ENCODE data around the gene SORCS3.

Gene SORCS3

DNA sequence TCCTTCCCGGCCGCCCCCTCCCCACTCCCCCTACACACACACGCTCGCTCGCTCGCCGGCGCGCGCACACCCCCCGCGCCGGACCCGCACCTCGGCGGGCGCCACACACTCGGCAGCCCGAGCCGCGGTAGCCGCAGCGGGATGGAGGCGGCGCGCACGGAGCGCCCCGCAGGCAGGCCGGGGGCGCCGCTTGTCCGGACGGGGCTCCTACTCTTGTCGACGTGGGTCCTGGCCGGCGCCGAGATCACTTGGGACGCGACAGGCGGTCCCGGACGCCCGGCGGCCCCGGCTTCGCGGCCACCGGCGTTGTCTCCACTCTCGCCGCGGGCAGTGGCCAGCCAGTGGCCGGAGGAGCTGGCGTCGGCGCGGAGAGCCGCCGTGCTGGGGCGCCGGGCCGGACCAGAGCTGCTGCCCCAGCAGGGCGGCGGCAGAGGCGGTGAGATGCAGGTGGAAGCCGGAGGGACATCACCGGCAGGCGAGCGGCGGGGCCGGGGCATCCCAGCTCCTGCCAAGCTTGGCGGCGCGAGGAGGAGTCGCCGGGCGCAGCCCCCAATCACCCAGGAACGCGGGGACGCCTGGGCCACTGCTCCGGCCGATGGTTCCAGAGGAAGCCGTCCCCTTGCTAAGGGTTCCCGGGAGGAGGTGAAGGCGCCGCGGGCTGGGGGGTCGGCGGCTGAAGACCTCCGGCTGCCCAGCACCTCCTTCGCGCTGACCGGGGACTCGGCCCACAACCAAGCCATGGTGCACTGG lies at the start of gene SORCS3:
SORCS3 (plus strand) TSS at position 104 of the 750 bp plus-strand sequence.
- TF ChIP-seq EZH2 (IDR thresholded peaks at IDR 0.05; ENCODE audit: borderline replicate concordance, low read depth, low read length, severe bottlenecking), result no peak
- TF ChIP-seq CTCF (IDR thresholded peaks at IDR 0.05; ENCODE audit: borderline replicate concordance, extremely low read depth, low read length, poor library complexity, severe bottlenecking), result no peak
- no peak within 1 kb of the TSS for H3K4me3 ChIP-seq (ENCODE audit: low read depth in 1 of 2, low read length in 2 of 2)
- DNase-seq, result no peak
- H3K27me3 ChIP-seq (ENCODE audit: insufficient read depth, low read length, poor library complexity), result no peaks in the 10 kb centered on the region
- no peaks in the 10 kb centered on the region for H4K20me1 ChIP-seq (ENCODE audit: insufficient read depth, low read length)
- no peaks in the 10 kb centered on the region for H3K4me1 ChIP-seq (ENCODE audit: insufficient read depth, low read length)
- no peak within 1 kb of the TSS for H3K4me2 ChIP-seq (ENCODE audit: insufficient read depth, low read length)
- no peaks in the 10 kb centered on the region for H3K9me3 ChIP-seq (ENCODE audit: insufficient read depth, low read length, severe bottlenecking)
- no peak within 1 kb of the TSS for H3K27ac ChIP-seq (ENCODE audit: low read length)
- no peak within 1 kb of the TSS for H3K9ac ChIP-seq (ENCODE audit: low read depth, low read length)
- no peak within 1 kb of the TSS for H2AFZ ChIP-seq (ENCODE audit: low read depth, low read length)
- no peaks in the 10 kb centered on the region for H3K79me2 ChIP-seq (ENCODE audit: insufficient read depth, low read length)
- no peaks in the 10 kb centered on the region for H3K36me3 ChIP-seq (ENCODE audit: insufficient read depth, low read length)
- ATAC-seq (ENCODE audit: insufficient read depth, low read depth), result no peak

DNA sequence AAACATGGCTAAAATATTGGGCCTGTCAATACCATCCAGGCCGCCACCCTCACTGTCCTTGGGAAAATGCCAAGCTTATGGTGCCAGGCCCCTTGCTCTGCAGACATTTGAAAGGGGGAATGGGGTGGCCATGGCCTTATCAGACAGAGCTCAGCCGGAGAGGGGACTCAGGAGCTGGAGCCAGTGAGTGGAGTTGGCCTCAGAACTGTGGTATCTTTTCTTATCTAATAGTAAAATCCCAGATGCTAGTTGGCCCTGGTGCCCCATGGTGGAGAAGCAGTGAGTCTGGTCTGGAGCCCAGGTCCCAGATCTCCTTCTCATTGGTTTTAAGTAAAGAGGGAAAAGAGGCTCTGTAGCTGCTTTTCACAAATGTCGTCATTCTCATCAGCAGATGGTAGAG lies 49.6 kb upstream of the SORCS3 start:
- Histone ChIP-seq H4K20me1 (ENCODE audit: insufficient read depth, low read length) (no peaks in the 10 kb centered on the region), H3K9ac (ENCODE audit: low read depth, low read length) (no peak overlapping the region), H3K36me3 (ENCODE audit: insufficient read depth, low read length) (no peaks in the 10 kb centered on the region), H3K4me1 (ENCODE audit: insufficient read depth, low read length) (no peaks in the 10 kb centered on the region), H3K4me3 (ENCODE audit: low read depth in 1 of 2, low read length in 2 of 2) (no peak overlapping the region), H3K27me3 (ENCODE audit: insufficient read depth, low read length, poor library complexity) (peaks cover 5% of the 10 kb centered on the region), H3K27ac (ENCODE audit: low read length) (no peak overlapping the region), H3K4me2 (ENCODE audit: insufficient read depth, low read length) (no peak overlapping the region), H2AFZ (ENCODE audit: low read depth, low read length) (no peak overlapping the region), H3K79me2 (ENCODE audit: insufficient read depth, low read length) (no peaks in the 10 kb centered on the region), H3K9me3 (ENCODE audit: insufficient read depth, low read length, severe bottlenecking) (no peaks in the 10 kb centered on the region)
- ATAC-seq (ENCODE audit: insufficient read depth, low read depth) (no peak), DNase-seq (no peak)
- TF ChIP-seq CTCF (IDR thresholded peaks at IDR 0.05; ENCODE audit: borderline replicate concordance, extremely low read depth, low read length, poor library complexity, severe bottlenecking), result no peak
- TF ChIP-seq EZH2 (IDR thresholded peaks at IDR 0.05; ENCODE audit: borderline replicate concordance, low read depth, low read length, severe bottlenecking), result no peak

- Histone ChIP-seq H3K9ac (ENCODE audit: low read depth, low read length) (no peak overlapping the region), H3K4me2 (ENCODE audit: insufficient read depth, low read length) (no peak overlapping the region), H3K27me3 (ENCODE audit: insufficient read depth, low read length, poor library complexity) (no peaks in the 10 kb centered on the region), H3K9me3 (ENCODE audit: insufficient read depth, low read length, severe bottlenecking) (no peaks in the 10 kb centered on the region), H3K27ac (ENCODE audit: low read length) (no peak overlapping the region), H3K4me1 (ENCODE audit: insufficient read depth, low read length) (no peaks in the 10 kb centered on the region), H3K36me3 (ENCODE audit: insufficient read depth, low read length) (no peaks in the 10 kb centered on the region), H3K79me2 (ENCODE audit: insufficient read depth, low read length) (no peaks in the 10 kb centered on the region), H3K4me3 (ENCODE audit: low read depth in 1 of 2, low read length in 2 of 2) (no peak overlapping the region), H4K20me1 (ENCODE audit: insufficient read depth, low read length) (no peaks in the 10 kb centered on the region), H2AFZ (ENCODE audit: low read depth, low read length) (no peak overlapping the region)
- ATAC-seq (ENCODE audit: insufficient read depth, low read depth) (no peak), DNase-seq (no peak)
- TF ChIP-seq EZH2 (IDR thresholded peaks at IDR 0.05; ENCODE audit: borderline replicate concordance, low read depth, low read length, severe bottlenecking), result no peak
- no peak for TF ChIP-seq CTCF (IDR thresholded peaks at IDR 0.05; ENCODE audit: borderline replicate concordance, extremely low read depth, low read length, poor library complexity, severe bottlenecking)
These were observed 39.9 kb upstream of the SORCS3 start for GRCh38 chr10:104601166-104601565.
